Right lobe of liver (tissue), 4 donors: ENCODE results near the gene DAPK1.

Experiments used
- CTCF ChIP-seq, 4 donors: fragments of 200-600 bp in 3 of 4; fragments of 450-650 bp in 1 of 4; IDR thresholded peaks; one replicate each; pipeline versions ENCODE4 v1.5.1 to v1.8.0; 2016 to 2022; ENCODE audit warnings: antibody characterized with exemption in 4 of 4, mild to moderate bottlenecking in 2 of 4
- POLR2A ChIP-seq: fragments of 450-650 bp; IDR thresholded peaks from one replicate; pipeline ENCODE4 v1.6.1; 2017; ENCODE audit warnings: antibody characterized with exemption, mild to moderate bottlenecking
- donor health status: DM: no; HTN: no; CAD: no.
- donor health status: DM: no; HTN: no; CAD: no.
- donor health status: DM: no; HTN: yes; CAD: no.

- TF ChIP-seq CTCF (IDR thresholded peaks at IDR 0.05) (no peak), POLR2A (no peak)
Measured at GRCh38 chr9:87606841-87607521, 109.3 kb downstream of the DAPK1 start.
